ENCODE results near the gene PLEKHO2.

- TF ChIP-seq CTCF (conservative IDR thresholded peaks at IDR 0.05) = no peak
- no peak for TF ChIP-seq EZH2 (IDR thresholded peaks at IDR 0.05; ENCODE audit: low read depth)
Observed at GRCh38 chr15:64893481-64894394, 52.0 kb downstream of the PLEKHO2 start.

All from PC-9 (cell line).